GM19035 (cell line): Measurements from ENCODE around the gene GPR146.
A peak's percentile ranks its signal among the peaks of the same experiment; 100 is the strongest.

Experiments
- ATAC-seq: cut with Tn5 transposase; IDR thresholded peaks from one replicate; pipeline ENCODE4 v1.9.1; 2021; ENCODE audit not compliant: unreplicated experiment

GPR146 gene

GRCh38 chr7:1090686-1091643 lies 46.6 kb downstream of the GPR146 start:
- no peak for ATAC-seq

GRCh38 chr7:1091644-1092027 lies 47.3 kb downstream of the GPR146 start:
- no peak for ATAC-seq

GRCh38 chr7:1092161-1092632 lies 47.9 kb downstream of the GPR146 start:
- no peak for ATAC-seq

GRCh38 chr7:1092806-1093501 lies 48.6 kb downstream of the GPR146 start:
- no peak for ATAC-seq

GRCh38 chr7:1093502-1093843 lies 49.1 kb downstream of the GPR146 start:
- ATAC-seq: no peak

GRCh38 chr7:1093916-1094508 lies 49.7 kb downstream of the GPR146 start:
- ATAC-seq: no peak

GRCh38 chr7:1094870-1095269 lies 50.5 kb downstream of the GPR146 start:
- no peak for ATAC-seq

GRCh38 chr7:1095621-1096155 lies 51.3 kb downstream of the GPR146 start:
- ATAC-seq: no peak

GRCh38 chr7:1096156-1097119 lies 52.1 kb downstream of the GPR146 start:
- no peak for ATAC-seq

- ATAC-seq: no peak
Observed at GRCh38 chr7:1097120-1097504, 52.8 kb downstream of the GPR146 start.

- ATAC-seq: no peak
Observed at GRCh38 chr7:1098243-1099153, 54.2 kb downstream of the GPR146 start.

GRCh38 chr7:1099154-1099542 lies 54.8 kb downstream of the GPR146 start:
- no peak for ATAC-seq

- no peak for ATAC-seq
Observed at GRCh38 chr7:1099637-1100036, 55.3 kb downstream of the GPR146 start.

- ATAC-seq: no peak
Observed at GRCh38 chr7:1100386-1100785, 56.0 kb downstream of the GPR146 start.

GRCh38 chr7:1100834-1101562 lies 56.7 kb downstream of the GPR146 start:
- ATAC-seq: no peak

- ATAC-seq: no peak
Observed at GRCh38 chr7:1101563-1102431, 57.5 kb downstream of the GPR146 start.

GRCh38 chr7:1103009-1103788 lies 58.9 kb downstream of the GPR146 start:
- peak; percentile 39 for ATAC-seq
